Stimulated activated CD8-positive, alpha-beta memory T cell treated with anti-CD3 and anti-CD28 coated beads, Interleukin-7, amount 100 ng/mL, for 48 hours (primary cell): ENCODE measurements around the gene AGO3.

Source experiments
- DNase-seq, 2 donors: peaks; one replicate each; pipeline ENCODE4 v3.0.0-alpha.2; 2020; ENCODE audit warnings: low read depth in 1 of 2; ENCODE audit errors: extremely low read depth in 1 of 2

The AGO3 gene

GRCh38 chr1:36118447-36119204, 187.7 kb downstream of the AGO3 start:
- DNase-seq = no peak

- no peak for DNase-seq
Measured at GRCh38 chr1:36119456-36119855, 188.6 kb downstream of the AGO3 start.
